ENCODE data around the gene DGKQ. TPM values are rescaled to one million over a fixed set of nuclear protein-coding genes. Genes with fewer than 3 reads are reported as not detected.

DGKQ gene
- total RNA-seq, 1 donor from 2014 or later, result 15.0 TPM

DNA sequence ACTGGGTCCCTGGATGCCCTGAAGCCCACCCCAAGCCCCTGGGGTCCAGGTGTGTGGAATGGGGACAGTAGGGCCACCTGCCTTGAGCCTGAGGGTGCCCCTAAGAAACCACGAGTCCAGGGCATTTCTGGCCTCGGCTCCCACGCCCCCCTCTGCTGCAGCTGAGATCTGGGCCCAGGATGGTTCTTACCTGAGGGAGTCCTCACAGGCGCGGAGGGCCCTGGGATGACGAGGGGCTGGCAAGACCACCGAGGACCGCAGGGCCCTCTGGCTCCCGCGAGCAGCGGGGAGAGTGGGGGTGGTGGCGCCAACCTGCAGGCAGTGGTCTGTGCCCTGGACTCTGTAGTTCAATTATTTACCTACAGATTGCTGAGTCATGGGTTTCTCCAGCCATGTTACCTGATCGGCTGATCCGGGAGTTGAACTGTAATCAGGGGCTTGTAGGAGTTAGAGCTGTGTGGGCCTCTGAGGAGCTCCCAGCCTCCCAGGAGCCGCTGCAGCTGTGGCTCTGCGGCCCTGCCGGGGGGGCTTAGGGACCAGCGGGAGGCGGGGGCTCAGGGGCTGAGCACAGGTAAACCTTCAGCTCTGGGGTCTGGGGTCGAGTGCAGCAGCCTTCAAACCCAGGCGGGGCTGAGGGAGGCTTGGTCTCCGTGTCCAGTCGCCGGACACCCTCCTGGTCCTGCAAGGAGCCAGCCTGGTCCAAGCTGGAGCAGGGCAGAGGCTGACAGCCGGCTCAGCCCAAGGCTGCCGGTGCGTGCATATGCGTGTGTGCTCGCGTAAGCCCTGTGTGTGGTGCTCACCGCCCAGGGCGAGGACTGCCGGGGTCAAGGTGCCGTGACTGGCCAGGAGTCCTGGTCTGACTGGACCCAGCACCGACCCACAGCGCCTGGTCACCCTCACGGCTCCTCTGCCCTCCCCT, 20.0 kb upstream of the DGKQ start, which contains the start of gene SLC26A1:
SLC26A1 (minus strand) TSS at position 294 of the 919 bp plus-strand sequence. CDS start 1,701 bp downstream, outside the sequence.
- Mint-ChIP-seq H3K9me3 (no peaks in the 10 kb centered on the region), H3K36me3 (ENCODE audit: low read depth) (no peaks in the 10 kb centered on the region), H3K27me3 (ENCODE audit: low read depth) (peaks cover 21% of the 10 kb centered on the region), H3K4me3 (peak within 1 kb of the TSS; percentile 31), H3K4me1 (peaks cover 4% of the 10 kb centered on the region), H3K27ac (ENCODE audit: unreplicated experiment) (no peak within 1 kb of the TSS)
- no peak for DNase-seq (ENCODE audit: low read depth, low spot score)
- TF ChIP-seq, protein P1, sequence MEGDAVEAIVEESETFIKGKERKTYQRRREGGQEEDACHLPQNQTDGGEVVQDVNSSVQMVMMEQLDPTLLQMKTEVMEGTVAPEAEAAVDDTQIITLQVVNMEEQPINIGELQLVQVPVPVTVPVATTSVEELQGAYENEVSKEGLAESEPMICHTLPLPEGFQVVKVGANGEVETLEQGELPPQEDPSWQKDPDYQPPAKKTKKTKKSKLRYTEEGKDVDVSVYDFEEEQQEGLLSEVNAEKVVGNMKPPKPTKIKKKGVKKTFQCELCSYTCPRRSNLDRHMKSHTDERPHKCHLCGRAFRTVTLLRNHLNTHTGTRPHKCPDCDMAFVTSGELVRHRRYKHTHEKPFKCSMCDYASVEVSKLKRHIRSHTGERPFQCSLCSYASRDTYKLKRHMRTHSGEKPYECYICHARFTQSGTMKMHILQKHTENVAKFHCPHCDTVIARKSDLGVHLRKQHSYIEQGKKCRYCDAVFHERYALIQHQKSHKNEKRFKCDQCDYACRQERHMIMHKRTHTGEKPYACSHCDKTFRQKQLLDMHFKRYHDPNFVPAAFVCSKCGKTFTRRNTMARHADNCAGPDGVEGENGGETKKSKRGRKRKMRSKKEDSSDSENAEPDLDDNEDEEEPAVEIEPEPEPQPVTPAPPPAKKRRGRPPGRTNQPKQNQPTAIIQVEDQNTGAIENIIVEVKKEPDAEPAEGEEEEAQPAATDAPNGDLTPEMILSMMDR (conservative IDR thresholded peaks at IDR 0.05), result no peak

DNA sequence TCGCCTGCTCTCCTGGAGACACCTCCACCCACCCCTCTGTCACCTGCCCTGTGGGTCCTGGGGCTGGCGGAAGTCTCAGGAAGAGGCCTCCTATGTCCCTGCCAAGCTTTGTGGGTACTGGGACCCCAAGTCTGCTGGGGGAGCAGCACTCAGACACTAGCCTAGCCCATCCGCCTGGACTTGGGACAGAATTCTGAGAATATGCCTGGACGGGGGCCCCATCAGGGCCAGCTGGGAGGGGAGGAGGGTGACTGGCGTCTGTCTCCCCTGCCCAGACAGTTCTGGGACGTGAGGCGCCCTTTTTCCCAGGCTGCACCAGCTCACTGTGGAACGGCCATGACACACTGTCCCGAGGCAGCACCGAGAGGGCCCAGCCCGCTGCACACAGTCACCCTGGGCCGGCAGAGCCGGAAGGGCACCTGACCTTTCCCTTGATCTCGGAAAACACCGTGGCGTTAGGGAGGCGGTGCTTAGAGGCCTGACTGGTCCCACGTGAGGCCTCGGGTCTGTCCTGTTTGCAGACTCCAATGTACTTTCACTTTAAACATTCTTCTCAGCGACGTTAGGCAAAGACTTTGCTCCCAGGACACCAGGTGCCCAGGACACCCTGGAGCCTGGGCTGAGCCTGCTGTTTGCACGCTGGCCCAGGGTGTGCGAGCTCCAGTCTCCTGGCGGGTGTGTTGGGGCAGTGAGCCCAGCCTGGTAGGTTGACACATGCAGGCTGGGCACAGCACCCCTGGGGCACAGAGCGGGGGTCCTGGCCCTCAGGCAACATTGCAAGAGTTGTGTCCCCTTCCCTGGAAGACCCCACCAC, 19.1 kb upstream of the DGKQ start:
- TF ChIP-seq, protein P1 (conservative IDR thresholded peaks at IDR 0.05), result no peak
- Mint-ChIP-seq H3K27me3 (ENCODE audit: low read depth) (peaks cover 14% of the 10 kb centered on the region), H3K27ac (ENCODE audit: unreplicated experiment) (no peak overlapping the region), H3K9me3 (no peaks in the 10 kb centered on the region), H3K4me3 (peak overlapping the region; percentile 31), H3K36me3 (ENCODE audit: low read depth) (no peaks in the 10 kb centered on the region), H3K4me1 (peaks cover 4% of the 10 kb centered on the region)
- no peak for DNase-seq (ENCODE audit: low read depth, low spot score)

DNA sequence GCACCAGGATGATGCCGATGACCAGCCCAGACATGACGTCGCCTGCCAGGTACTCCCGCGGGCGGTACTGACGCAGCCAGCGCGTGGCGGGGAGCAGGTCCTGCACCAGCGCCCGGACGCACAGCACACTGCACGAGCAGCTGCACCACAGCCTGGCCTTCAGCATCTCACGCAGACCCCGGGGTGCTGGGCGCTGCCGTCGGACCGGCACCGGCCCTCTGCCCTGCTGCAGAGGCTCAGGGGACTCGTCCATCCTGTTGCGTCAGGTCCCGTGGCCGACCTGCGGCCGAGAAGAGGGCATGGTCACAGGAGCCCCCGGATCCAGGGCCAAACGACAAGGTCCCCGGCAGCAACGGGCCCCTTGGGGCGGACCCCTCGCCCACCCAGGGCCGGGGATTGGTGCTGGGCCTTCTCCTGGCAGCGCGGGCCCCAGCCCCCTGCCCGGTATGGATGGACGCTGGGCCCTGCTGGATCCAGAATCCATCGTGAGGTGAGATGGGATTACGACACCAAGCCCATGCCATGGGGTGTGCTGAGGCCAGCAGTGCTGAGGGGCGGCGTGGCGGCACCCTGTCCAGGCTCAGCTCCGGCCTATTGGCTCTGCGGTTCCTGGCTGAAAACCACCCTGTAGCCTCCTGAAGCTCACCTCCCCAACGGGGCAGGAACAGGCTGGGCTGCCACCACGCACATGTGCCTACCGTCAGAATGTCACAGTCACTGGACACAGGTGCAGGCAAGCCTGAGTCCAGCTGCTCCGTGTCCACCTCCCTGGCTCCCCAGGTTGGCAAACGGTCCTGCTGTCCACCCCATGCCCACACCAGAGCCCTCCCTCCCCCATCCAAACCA, 18.3 kb upstream of the DGKQ start:
- no peak for DNase-seq (ENCODE audit: low read depth, low spot score)
- Mint-ChIP-seq H3K36me3 (ENCODE audit: low read depth) (no peaks in the 10 kb centered on the region), H3K4me1 (peaks cover 4% of the 10 kb centered on the region), H3K27ac (ENCODE audit: unreplicated experiment) (no peak overlapping the region), H3K9me3 (no peaks in the 10 kb centered on the region), H3K4me3 (no peak overlapping the region), H3K27me3 (ENCODE audit: low read depth) (peaks cover 10% of the 10 kb centered on the region)
- TF ChIP-seq, protein P1 (conservative IDR thresholded peaks at IDR 0.05), result no peak

DNA sequence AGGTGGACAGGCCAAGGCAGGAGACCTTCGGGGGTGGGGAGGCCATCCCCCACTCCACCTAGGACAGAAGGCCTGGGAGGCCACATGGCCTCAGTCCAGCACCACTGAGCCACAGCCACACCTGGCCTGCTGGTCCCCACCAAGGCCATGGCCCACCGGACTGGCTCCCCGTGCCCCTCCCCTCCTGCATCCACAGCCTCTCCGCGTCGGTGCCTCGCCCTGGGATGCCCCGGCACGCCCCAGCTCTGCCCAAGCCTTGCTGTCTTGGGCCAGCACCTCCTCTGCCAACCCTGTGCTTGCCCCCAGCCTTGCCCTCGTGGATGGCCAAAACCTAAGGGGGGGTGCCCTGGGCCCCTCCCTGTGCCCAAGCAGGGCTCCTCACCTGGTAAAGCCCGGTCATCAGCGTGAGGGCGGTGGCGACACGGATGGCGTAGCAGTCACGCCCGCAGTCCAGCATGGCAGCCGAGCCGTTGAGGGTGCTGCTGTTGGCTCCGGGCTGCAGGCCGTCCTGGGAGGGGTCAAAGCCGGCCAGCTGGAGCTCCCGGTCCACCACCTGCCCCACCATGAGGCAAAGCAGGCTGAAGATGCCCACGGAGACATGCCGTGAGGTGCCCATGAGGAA, 17.5 kb upstream of the DGKQ start:
- Mint-ChIP-seq H3K27me3 (ENCODE audit: low read depth) (peaks cover 4% of the 10 kb centered on the region), H3K36me3 (ENCODE audit: low read depth) (no peaks in the 10 kb centered on the region), H3K27ac (ENCODE audit: unreplicated experiment) (no peak overlapping the region), H3K4me3 (no peak overlapping the region), H3K4me1 (peaks cover 11% of the 10 kb centered on the region), H3K9me3 (no peaks in the 10 kb centered on the region)
- TF ChIP-seq, protein P1 (conservative IDR thresholded peaks at IDR 0.05), result no peak
- DNase-seq (ENCODE audit: low read depth, low spot score), result no peak
